Cardiac muscle cell (in vitro differentiated cells and primary cell): ENCODE measurements around the gene INPP5D. TPM values are rescaled to one million over a fixed set of nuclear protein-coding genes. Genes with fewer than 3 reads are reported as not detected.

Source experiments
- DNase-seq, 2 donors: peaks; one replicate each; pipeline versions ENCODE4 v3.0.0 to v3.0.0-alpha.2; 2010 to 2017; ENCODE audit warnings: low read depth in 1 of 2, low spot score in 1 of 2
- H3K27ac ChIP-seq: fragments of 200-600 bp; sonication (generic); 2 replicates; pipeline ENCODE4 v1.5.1; 2016
- H3K27me3 ChIP-seq: fragments of 200-600 bp; sonication (generic); 2 replicates; pipeline ENCODE4 v1.6.0; 2016; ENCODE audit warnings: control low read depth
- H3K36me3 ChIP-seq: fragments of 200-600 bp; sonication (generic); 2 replicates; pipeline ENCODE4 v1.5.1; 2016; ENCODE audit warnings: control low read depth
- H3K4me1 ChIP-seq: fragments of 200-600 bp; sonication (generic); 2 replicates; pipeline ENCODE4 v1.8.1; 2017; ENCODE audit warnings: low read depth, mild to moderate bottlenecking, mixed run types
- H3K4me3 ChIP-seq: fragments of 200-600 bp; sonication (generic); 2 replicates; pipeline ENCODE4 v1.5.1; 2016; ENCODE audit warnings: mild to moderate bottlenecking
- H3K9me3 ChIP-seq: fragments of 200-600 bp; sonication (generic); 2 replicates; pipeline ENCODE4 v1.5.1; 2017; ENCODE audit warnings: low read depth, mild to moderate bottlenecking, control low read depth
- CTCF ChIP-seq: IDR thresholded peaks from 2 replicates; pipeline ENCODE4 v1.5.1; 2012; ENCODE audit warnings: low read depth, mild to moderate bottlenecking, low read length
- polyA plus RNA-seq: library from polyadenylated mRNA; unstranded; fragments of >200 nt; fragmentation: Nextera tagmentation; extraction: Ambion mirVana; gene quantifications from 2 replicates; pipeline ENCODE4 v1.2.1, GENCODE V29; 2016
- total RNA-seq: library from RNA; depleted of rRNA; stranded (reverse); fragments of >200 nt; gene quantifications from 2 replicates; pipeline ENCODE4 v1.2.3, GENCODE V29; 2016

Gene INPP5D
- total and polyA plus RNA-seq, 2 experiments from 2014 or later: 4.5 to 6.8 TPM

- Histone ChIP-seq H3K9me3 (no peaks in the 10 kb centered on the region), H3K4me3 (no peak overlapping the region), H3K4me1 (peaks cover 5% of the 10 kb centered on the region), H3K27me3 (peaks cover 24% of the 10 kb centered on the region), H3K36me3 (no peaks in the 10 kb centered on the region), H3K27ac (no peak overlapping the region)
- DNase-seq: no peak
- no peak for TF ChIP-seq CTCF
Measured at GRCh38 chr2:233140978-233141377, 80.8 kb downstream of the INPP5D start.

GRCh38 chr2:233141901-233142300 lies 81.8 kb downstream of the INPP5D start:
- Histone ChIP-seq H3K36me3 (no peaks in the 10 kb centered on the region), H3K9me3 (no peaks in the 10 kb centered on the region), H3K27me3 (peaks cover 27% of the 10 kb centered on the region), H3K4me3 (no peak overlapping the region), H3K4me1 (peaks cover 5% of the 10 kb centered on the region), H3K27ac (no peak overlapping the region)
- no peak for TF ChIP-seq CTCF
- DNase-seq: peak in 1 of 2 donors; percentile 51

GRCh38 chr2:233142355-233142897 lies 82.3 kb downstream of the INPP5D start:
- Histone ChIP-seq H3K27me3 (peaks cover 27% of the 10 kb centered on the region), H3K9me3 (no peaks in the 10 kb centered on the region), H3K4me3 (no peak overlapping the region), H3K36me3 (no peaks in the 10 kb centered on the region), H3K27ac (no peak overlapping the region), H3K4me1 (peaks cover 5% of the 10 kb centered on the region)
- no peak for TF ChIP-seq CTCF
- DNase-seq: no peak

GRCh38 chr2:233143700-233144331 lies 83.7 kb downstream of the INPP5D start:
- no peak for TF ChIP-seq CTCF

GRCh38 chr2:233145726-233146125 lies 85.6 kb downstream of the INPP5D start:
- peaks cover 5% of the 10 kb centered on the region for H3K4me1 ChIP-seq
- H3K36me3 ChIP-seq: no peaks in the 10 kb centered on the region
- no peak for DNase-seq
- no peaks in the 10 kb centered on the region for H3K9me3 ChIP-seq
- no peak for TF ChIP-seq CTCF
- H3K27me3 ChIP-seq: peaks cover 17% of the 10 kb centered on the region
- H3K4me3 ChIP-seq: no peak overlapping the region
- no peak overlapping the region for H3K27ac ChIP-seq

More at GRCh38 chr2:233143700-233144331, 83.7 kb downstream of the INPP5D start:
- Histone ChIP-seq H3K4me1 (peaks cover 5% of the 10 kb centered on the region), H3K27ac (no peak overlapping the region), H3K36me3 (no peaks in the 10 kb centered on the region), H3K9me3 (no peaks in the 10 kb centered on the region), H3K4me3 (no peak overlapping the region), H3K27me3 (peaks cover 30% of the 10 kb centered on the region)
- no peak for DNase-seq
